SK-MEL-5 (cell line): ENCODE measurements around the gene GNB1L. TPM values are rescaled to one million over a fixed set of nuclear protein-coding genes. Genes with fewer than 3 reads are reported as not detected.
A peak's percentile ranks its signal among the peaks of the same experiment; 100 is the strongest.

ENCODE experiments used
- DNase-seq: peaks from one replicate; pipeline ENCODE4 v3.0.0-alpha.2; 2016; ENCODE audit warnings: low read depth, low spot score
- in situ Hi-C: cut with HindIII; loops from 2 replicates; pipeline ENCODE4 v1.10.0; 2016; ENCODE audit warnings: low sequenced_read_pairs, high pct_unique_total_duplicates, low pct_unique_long_range_greater_than_20kb
- total RNA-seq: library from RNA; depleted of rRNA; stranded (reverse); fragments of >200 nt; shearing (Covaris generic); gene quantifications from 2 replicates; pipeline ENCODE4 v1.2.3, GENCODE V29; 2014

GNB1L gene
- total RNA-seq, 1 experiment from 2014 or later = 8.7 TPM

DNA sequence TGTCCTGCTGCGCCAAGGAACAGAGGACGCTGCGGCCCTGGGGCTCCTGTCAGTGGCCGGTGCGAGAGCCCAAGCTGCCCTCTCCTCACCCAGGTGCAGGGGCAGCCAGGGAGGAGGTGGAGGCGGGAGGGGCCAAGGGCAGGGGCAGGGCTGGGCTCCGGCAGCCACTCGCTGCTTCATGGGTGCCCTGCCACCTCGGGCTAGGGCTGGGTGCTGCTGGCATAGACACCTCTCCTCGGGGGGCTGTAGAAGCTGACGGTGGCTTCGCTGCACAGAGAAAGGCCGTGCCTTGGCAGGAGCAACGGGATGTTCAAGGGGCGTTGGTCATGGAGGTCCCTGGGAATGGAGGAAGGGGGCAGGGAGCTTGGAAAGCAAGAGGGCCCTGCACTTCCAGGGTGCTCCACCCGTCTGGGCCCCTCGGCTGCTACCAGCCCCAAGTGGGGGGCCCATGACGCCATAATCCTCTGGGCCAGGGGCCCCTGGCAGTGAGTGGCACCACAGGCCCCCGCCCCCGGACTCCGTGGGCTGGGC lies 95.7 kb downstream of the GNB1L start:
- in situ Hi-C loops = loop anchor here (10.0 kb wide), 1 partner anchor 76 kb away; no protein-coding TSS in a partner anchor
- no peak for DNase-seq

DNA sequence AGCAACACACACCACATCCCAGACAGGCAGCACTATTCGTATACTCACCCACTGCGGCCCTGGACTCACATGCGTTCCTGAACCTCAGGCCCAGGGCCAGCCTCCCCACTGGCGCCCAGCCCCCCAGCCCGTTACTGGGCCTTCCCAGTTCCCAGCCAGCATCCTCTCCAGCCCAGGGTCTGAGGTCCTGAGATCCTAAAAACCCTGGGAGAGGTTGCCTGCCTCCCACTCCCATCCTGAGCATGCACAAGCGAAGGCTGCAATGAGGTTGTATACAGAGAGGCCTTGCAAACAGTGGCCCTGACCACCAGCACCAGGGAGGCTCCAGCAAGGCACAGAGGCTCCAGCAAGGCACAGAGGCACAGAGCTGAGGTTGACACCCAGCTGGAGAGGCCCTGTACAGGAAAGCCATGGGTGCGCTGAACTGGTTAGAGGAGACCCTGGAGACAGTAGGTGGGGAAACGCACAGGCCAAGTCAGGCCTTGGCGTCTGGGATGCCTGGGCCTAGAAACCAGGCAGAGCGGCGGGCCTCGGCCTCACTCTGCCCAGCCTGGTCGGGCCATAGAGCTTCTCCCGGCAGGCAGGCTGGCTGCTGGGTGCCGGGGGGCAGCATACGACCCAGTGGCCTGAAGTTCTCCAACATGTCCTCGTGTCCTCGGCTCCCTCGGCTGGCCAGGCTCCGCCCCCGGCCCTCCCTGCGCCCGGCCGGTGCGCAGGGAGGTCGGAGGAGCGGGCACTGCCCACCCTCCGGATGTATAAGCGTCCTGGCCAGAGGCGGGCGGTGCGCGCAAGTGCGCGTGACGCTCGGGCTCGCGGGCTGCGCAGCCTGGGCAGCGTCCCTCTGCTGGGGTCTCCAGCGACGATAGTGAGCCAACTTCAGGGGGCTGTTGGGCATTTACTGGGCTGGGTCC lies 96.4 kb downstream of the GNB1L start:
- DNase-seq = no peak
- in situ Hi-C loops = loop anchor here (10.0 kb wide), 1 partner anchor 77 kb away; no protein-coding TSS in a partner anchor

DNA sequence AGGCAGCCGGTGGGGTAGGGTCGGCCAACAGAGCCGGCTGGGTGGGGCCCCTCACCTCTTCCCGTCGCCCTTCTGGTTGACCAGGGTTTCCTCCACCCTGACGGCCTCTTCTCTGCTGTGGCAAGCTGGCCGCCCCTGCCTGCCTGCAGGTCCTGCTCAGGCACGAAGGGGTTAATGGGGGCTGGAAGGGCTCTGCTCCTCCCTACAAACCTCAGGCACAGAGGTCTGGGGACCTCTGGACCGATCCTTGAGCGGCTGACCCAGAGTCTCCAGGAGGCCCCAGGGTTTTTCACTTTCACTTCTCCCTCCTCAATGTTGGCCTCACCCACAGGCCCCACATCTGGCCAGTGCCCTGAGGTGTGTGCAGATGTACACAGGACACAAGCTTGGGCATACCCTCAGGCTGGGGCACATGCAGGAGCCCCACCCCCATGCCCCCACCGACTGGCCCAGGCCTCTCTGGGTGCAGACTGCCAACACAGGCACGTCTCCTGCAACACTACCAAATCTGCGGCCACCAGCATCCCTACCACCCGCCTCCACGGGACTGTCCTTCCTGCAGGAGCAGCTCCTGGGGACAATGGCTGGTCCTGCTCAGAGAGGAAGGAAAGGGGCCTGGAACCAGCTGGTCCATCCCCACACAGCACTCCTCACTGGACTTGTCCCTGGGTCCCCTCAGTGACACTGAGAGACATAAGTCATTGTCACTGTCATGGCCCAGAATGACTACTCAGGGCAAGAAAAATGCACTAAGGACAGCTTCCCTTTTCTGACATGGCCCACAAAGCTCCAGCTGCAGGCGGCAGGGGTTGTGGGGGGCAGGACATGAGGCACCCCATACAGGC lies 97.3 kb downstream of the GNB1L start:
- DNase-seq = no peak
- in situ Hi-C loops = loop anchor here (10.0 kb wide), 1 partner anchor 77 kb away; no protein-coding TSS in a partner anchor

DNA sequence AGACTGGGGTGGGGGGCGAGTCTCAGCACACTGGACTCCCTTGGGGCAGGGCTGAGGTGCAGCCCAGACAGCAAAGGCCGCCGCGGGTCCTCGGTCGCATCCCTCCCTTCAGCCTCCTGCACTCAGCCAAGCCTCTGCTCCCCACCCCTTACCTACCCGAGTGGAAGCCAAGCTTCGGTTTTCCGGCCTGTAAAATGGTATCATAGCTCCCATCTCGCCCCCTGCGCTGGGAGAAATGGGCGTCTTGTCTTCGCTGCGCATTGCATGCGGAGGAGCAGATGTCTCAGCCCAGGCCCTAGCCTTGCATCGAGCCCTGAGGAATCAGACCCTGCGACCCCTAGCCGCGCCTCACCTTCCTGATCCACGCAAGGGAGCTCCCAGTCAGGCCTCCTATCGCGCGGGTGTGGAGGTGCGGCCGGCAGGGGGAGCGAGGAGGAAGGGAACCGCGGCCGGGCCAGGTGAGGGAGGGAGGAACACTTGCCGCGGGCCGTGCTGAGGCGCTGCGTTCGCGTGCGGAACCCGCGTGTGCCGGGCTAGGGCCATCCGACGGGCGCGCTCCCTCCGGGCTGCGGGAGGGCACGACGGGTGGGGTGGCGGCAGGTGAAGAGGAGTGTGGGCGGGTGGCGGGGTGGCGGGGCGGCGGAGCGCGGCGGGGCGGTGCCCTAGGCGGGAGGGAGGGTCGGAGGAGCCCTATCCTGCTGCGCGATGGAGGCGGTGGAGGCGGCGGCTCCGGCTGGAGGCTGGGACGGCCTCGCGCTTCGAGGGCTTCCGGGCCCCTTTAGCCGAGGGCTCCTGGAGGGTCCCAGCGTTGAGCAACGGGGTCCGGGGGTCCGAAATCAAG lies 98.2 kb downstream of the GNB1L start:
- in situ Hi-C loops = loop anchor here (10.0 kb wide), 1 partner anchor 78 kb away; no protein-coding TSS in a partner anchor
- peak; percentile 38 for DNase-seq

DNA sequence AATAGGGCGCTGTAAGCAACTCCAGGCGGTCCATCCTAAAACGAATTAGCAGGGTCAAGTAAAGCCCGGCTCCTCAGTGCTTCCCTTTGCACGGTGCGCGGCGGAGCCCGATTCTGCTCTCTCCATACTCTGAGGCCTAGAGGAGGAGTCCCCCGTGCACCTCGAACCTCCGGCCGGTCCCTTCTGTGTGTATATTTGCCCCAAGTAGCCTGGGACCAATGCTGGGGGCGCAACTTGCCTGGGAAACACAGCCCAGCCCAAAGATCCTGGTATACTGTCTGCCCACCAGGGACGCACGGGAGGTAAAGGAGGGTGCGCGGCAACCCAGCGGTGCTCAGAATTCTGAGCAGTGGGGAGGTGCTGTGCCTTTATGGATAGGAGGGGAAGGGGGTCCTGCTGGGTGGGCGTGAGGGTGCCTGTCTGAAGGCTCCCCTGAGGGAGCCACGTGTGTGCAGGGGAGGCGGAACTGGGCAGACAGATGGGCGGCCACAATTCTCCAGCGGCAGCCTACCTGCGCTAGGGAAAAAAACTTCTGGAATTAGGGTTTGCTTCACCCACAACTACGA lies 98.9 kb downstream of the GNB1L start:
- in situ Hi-C loops = loop anchor here (10.0 kb wide), 1 partner anchor 79 kb away; no protein-coding TSS in a partner anchor
- no peak for DNase-seq

DNA sequence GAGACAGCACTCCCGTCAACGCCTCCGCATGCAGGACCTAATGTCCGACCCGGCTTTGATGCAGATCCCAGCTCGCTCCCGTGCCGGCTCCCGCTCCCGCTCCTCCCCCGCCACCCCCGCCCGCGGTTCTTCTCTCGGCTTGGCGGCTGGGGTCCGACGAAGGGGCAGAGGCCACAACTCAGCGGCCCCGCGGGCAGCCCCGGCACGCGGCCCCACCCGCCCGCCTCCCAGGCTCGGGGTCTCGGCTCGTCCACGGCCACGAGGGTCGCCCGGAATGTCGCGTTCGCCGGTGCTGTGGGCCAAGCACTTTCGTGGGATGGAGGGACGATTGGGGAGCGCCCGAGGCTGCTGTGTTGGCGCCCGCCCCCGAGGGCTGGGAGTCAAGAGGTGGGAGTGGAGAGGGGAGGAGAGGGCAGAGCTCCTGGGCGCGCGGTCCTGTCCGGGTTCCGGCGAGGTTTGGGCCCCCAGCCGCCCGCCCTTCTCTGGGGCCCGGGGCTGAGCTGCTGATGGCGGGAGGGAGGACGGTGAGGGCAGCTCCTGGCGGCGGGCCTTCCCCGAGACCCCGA lies 99.4 kb downstream of the GNB1L start:
- DNase-seq = no peak
- in situ Hi-C loops = loop anchor here (10.0 kb wide), 1 partner anchor 80 kb away; no protein-coding TSS in a partner anchor

DNA sequence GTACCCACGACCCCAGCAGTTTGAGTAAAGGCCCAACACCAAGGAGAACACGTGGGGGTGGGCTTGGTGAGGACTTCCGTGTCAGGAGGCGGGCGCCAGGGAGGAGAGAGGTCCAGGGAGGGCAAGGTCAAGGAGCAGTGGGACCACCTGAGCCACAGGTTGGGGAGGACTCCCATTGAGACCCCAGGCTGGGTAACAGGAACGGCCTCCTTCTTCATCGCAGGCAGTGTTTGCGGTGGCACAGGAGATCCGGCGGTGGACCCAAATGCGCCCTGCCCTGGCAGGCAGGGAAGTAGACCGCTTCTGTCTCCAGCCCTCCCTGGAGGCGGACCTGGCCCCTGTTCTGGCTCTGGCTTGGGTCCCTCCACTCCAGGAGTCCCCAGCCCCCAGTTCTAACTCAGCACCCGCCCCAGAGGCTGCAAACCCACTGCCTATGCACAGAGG lies 100.0 kb downstream of the GNB1L start:
- DNase-seq = no peak
- in situ Hi-C loops = loop anchor here (10.0 kb wide), 1 partner anchor 80 kb away; no protein-coding TSS in a partner anchor

DNA sequence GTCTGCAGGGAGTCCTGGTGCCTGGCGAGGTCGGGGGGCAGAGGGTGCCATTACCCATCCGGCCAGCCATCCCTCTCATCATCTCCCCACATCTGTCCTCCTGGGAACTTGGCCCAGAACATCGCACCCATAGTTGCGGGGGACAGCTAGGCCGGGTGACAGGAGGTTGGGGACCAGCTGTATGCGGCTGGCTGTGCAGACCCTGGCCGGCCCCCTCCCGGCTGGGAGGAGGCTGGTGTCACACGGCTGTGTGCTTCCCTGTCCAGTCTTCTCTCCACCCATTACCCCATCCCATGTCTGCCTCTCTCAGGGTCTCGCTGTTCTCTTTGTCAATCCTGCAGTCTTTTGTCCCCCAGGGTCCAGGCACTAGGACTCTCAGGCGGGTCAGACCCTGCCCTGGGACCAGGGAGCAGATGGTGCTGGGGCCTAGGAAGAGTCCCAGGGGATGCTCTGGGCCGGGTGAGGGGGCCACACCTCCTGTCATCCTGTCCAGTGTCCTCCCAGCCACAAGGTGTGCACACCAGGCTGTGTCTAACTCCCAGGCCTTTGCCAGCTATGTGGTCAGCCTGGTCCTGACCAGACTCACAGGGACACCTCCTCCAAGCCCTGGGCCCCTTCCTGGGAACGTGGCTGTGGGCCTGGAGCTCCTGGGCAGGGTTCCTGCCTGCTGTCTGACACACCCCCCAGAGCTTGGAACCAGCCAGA lies 100.5 kb downstream of the GNB1L start:
- no peak for DNase-seq
- in situ Hi-C loops = loop anchor here (10.0 kb wide), 1 partner anchor 81 kb away; no protein-coding TSS in a partner anchor

DNA sequence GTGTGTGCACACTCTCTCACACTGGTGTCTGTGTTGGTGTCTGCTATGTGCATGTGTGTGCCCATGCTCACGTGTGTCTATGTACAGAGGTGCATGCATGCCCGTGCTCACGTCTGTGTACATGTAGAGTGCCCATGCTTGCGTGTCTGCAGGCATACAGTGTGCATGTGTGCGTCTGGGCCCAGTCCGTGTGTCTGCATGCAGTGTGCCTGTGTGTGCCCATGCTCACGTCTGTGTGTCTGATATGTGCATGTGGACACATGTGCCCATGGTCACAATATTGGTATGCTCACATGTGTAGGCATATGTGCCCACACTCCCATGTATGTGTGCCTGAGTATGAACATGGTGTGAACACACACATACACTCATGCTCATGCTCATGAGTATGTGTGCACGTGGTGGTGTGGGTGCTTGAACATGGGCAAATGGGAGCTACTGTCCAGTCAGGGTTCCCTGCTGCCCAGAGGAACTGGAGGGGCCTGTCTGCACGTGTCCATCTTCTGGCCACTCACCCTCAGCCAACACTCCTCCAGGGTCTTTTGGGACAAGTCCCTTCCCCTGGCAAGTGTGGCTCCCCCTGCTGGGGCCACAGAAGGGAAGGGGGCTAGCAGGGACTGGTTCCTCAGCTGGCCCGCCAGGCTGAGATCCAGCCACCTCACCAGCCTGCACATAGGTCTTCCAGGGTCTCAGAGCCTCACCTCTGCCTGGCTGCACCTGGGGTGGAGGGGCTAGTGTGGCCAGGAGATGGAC lies 101.4 kb downstream of the GNB1L start:
- in situ Hi-C loops = loop anchor here (10.0 kb wide), 1 partner anchor 82 kb away; no protein-coding TSS in a partner anchor
- DNase-seq = no peak

DNA sequence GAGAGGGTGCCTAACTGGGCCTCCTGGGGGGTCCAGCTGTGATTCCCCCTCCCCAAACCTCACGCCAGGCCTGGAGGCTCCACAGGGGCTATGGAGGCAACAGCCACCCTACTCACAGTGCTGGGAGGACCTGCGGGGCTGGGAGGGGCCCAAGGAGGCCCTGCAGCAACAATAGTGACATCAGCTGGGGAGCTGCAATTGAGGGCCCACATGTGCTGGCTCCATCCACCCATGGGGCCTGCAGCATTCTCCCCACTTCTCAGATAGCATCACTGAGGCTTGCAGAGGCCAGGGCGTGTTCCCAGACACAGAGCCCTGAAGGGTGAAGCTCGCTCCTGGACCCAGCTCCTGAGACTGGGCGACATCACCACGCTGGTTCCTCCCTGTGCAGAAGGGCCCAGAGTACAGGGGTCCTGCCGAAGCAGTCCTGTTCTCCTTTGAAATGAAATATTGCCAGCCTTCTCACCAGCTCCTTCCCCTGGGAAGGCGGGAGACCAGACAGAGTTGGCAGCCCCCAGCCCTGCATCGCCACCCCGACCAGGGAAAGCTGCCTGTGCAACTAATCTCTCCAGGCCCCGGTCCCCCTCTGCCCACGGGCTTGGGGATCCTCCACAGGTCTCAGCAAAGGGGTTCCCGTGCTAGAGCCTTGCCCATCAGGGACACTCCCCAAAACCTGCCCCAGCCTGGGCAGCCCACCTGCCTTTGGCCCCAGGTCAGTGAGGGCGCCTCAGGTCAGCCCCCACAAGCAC lies 103.0 kb downstream of the GNB1L start:
- no peak for DNase-seq
- in situ Hi-C loops = loop anchor here (10.0 kb wide), 1 partner anchor 83 kb away; no protein-coding TSS in a partner anchor

DNA sequence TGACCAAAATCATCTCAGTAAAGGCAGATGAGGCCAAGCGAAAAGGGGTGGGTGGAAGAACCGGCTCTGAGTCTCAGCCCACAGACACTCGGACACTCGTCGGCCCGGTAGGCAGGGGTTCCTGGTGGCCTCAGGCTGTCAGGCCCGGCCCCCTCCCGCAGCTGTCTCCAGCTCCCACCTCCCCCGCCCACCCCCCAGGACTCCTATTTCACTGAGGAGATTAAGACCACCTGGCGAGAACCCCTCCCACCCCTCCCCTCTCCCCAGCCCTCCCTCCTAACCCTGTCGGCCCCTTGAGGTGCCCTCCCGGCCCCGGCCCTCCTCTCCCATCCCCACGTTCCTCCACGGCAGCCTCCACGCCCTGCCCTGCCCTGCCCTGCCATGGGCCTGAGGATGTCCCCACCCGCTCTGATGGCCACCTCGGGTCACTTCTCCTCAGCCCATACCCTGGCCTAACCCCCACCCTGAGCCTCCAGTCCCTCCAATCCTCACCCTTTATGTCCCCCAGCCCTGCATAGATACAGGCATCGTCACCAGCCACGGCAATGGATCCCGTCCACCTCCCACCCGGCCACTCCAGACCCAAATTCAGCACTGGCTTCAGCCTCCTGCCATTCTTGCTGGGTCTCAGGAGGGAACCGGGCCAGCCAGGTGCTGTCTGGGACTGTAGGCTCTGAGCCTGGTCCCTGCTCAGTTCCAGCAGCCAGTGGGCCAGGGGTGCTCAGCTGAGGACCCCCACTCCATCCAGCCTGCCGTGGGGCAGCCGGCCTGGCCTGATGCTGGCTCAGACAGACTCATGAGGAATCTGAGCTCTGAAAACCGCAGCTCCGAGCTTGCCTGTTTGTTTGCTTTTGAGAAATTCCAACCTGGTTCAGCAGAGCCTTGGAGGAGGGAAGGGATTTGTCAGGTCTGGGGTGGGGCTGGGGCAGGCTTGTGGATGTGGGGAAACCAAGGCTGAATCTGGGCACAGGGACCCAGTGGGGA lies 103.9 kb downstream of the GNB1L start:
- no peak for DNase-seq
- in situ Hi-C loops = loop anchor here (10.0 kb wide), 1 partner anchor 84 kb away; no protein-coding TSS in a partner anchor

DNA sequence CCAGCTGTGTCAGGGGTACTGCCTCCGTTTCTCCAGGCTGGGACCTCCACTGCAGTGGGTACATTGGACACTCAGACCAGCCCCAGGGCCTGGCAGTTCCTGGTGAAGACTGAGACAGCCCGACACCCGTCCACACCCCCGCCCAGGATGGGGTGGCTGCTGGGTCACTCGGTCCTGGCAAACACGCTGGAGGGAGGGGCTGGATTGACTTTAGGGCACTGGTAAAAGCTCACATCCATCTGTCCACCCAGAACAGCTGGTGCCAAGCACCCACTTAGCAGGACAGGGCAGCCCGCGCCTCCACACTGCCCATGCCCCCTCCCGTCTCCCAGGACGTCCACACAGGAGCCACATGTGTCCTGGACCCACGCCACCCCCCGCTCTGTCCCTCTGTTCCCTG lies 104.8 kb downstream of the GNB1L start:
- DNase-seq = no peak
- in situ Hi-C loops = loop anchor here (10.0 kb wide), 1 partner anchor 85 kb away; no protein-coding TSS in a partner anchor

DNA sequence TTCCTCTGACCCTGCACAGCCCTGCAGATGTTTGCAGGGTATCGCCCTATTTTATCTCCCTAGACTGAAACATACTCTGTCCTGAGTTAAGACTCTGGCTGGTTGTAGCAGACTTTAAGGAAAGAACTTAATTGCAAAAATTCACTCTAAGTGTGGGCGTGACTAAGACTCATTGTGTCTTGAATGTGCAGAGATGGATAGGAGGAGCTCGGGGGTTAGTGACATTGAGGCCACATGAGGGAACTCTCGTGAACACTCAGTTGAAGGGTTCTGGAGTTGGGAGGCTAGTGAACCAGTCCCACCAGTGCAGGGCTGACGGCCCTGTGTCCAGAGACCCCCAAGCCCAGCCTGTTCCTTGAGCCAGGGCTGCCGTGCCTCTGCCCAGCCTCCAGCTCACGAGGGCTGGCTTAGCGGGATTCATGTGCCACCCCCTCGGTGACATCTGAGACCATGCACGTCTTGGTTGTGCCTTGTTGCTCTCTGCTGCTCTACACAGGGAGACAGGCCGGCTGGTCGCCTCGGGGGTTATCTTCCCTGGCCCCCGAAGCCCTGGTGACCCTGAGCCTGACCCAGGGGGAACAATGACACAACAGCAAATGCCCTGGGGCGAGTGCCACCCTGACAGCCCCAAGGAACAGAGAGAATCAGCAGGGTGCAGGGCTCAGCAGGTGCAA lies 105.5 kb downstream of the GNB1L start:
- DNase-seq = no peak
- in situ Hi-C loops = no loop called here
